Stimulated activated CD8-positive, alpha-beta memory T cell treated with anti-CD3 and anti-CD28 coated beads, Interleukin-12 subunit alpha, Interleukin-12 subunit beta, amount 100 ng/mL, for 24 hours (primary cell): ENCODE measurements around the gene MTAP.

Experiments used
- DNase-seq: peaks from one replicate; pipeline ENCODE4 v3.0.0-alpha.2; 2020; ENCODE audit errors: extremely low read depth

MTAP gene

DNA sequence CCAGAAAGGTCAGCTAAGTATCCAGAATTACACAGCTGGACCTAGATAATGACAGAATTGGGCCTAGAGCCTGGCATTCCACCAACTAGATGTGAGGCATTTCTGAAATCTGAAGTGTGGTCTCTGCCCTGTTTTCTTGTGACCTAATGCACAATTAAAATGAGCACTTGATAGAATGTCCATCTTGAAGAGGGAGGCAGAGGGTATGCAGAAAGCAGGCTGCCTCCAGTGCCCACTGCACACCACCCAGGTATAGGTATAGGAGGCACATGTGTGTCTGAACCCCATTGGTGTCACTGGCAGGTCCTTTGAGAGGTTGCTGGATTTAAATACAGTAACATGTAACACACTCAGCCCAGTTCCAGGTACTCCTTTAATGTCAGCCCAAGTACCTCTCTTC, 2.4 kb downstream of the MTAP start:
- DNase-seq = no peak

DNA sequence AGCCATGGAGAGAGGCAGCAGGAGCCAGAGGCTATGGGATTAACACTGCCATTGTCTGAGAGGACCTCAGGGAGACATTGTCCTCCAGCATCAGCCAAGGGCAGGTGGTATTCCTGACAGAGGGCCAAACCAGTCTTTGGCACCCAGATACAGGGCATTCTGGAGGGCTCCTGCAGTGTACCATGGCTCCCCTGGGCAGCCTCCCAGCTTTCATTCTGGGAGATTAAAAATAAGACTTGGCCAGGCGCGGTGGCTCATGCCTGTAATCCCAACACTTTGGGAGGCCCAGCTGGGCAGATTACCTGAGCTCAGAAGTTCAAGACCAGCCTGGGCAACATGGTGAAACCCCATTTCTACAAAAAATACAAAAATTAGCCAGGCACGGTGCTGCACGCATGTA, 4.2 kb downstream of the MTAP start:
- DNase-seq = no peak

DNA sequence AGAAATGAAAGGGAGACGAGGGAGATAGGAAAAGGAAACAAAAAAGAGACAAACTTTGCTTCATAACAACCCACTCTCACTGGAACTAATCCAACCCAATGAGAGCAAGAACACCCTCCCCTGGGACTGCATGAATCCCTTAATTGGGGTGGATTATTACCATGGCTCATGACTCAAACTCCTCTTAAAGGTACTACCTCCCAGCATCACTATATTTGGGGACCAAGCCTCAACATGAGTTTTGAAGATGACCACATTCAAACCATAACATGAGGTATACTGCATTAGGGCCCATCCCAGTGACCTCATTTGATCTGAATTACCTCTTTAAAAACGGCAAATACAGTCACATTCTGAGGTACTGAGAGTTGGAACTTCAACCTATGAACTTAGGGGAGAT, 8.0 kb downstream of the MTAP start:
- DNase-seq = no peak

DNA sequence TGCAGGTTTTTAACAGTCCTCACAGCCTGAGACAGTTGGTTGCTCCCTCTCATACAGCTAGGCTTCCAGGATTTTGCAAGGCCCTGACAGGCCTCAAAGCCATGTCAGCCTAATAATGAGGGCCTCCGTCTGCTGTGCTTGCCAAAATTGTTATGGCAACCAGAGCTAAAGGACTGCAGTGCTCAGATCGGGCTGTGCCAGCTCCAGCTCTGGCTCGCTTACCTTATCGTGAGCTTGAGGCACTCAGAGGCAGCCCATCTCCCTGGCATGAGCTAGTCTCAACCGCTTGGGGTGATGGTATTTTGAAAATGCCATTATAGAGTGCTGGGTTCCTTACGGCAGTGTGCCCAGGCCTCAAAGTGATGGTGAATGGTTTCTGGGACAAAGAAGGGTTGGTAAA, 8.4 kb downstream of the MTAP start:
- no peak for DNase-seq

DNA sequence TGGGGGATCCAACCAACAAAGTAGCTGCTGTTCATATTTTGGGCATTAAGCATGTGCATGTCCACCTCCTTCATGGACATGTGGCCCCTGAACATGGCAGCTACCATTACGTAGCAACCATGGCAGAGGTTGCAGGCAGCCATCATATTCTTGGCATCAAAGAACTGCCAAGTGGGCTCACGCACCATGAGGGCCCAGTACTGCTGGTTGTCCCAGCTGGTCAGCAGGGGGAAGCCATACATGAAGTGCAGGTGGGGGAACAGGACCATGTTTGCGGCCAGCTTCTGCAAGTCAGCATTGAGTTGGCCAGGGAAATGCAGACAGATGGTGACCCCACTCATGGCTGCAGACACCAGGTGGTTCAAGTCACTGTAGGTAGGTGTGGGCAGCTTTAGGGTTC, 9.5 kb downstream of the MTAP start:
- no peak for DNase-seq

DNA sequence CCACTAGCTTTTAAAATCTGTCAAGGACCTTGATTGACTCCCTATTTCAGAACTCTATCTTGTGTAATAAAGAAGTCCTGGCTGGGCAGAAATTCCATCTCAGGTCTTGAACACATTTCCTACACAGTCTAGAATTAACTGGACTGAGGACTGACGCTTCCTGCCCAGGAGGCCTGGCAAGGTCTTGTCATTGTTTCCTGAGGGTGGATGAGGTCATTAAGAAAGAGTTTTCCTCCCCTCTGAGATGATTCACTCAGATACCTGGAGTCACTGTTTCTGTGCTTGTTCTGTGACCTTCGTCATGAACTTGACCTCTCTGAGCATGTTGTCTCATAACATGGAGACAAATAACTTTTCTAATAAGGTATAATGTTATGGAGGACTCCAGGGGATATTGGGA, 10.0 kb downstream of the MTAP start:
- DNase-seq = no peak

DNA sequence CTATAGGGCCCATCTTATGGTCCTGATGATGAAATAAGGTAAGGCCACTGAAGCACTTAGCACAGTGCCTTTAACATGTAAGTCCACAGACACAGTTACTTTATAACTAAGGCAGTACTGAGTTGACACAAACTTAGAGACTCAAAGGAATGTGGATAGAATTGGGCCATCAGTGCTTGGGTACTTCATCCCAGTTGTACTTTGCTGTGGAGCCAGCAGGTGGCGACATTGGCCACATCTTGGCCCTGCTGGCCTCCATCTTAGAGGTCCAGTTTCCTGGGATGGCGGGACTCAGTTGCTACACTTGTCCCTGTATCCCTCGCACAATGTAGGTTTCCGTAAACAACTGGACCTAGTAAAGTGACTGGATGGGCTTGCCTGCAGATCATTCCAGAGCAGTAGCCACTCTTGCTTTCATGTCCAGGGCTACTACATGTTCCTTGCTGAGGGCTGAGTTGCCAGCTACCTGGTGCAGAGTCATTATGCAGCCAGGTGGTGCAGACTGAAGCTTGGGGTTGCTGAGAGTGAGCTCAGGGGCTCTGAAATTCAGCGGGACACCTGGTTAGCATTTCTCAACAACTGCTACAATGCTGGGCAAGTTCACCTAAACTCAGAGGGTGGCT, 10.6 kb downstream of the MTAP start:
- DNase-seq = no peak

DNA sequence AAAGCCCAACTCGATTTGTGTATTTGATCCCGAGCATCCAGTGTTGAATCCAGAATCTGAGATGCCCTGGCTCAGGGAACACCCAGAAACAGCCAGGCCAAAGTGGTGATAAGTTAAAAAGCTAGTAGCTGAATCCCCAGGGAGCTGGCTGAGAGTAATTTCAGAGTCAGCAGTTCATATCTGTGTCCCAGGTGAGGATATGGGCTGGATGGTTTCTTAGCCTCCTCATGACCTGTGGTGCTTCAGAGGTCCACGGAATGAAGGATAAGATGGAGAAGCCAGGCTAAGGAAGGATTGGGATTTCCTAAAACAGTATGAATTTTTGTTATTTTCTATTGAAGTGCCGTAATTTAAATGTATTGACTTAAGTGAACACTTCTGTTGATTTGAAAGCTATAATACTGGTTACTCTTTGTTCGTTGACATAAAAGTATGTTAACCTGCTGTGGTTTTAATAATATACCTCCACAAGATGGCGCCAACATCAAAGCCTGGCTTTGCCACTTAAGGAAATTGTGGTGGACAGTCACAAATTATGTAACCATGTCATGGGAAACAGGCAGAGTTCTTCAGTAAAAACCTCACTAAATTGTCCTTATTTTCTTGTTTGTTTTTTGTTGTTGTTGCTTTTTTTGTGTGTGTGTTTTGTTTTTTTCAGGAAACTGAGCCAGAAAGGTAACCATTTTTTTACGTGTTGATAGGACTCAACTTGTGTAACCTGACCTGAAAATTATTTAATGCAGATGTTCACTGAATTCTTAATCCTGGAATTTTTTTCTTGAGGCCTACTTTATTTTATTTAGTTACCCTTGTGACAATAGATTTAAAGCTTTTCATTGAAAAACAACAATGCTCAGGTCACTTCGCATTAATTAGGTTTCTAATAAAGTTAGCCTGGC, 11.4 kb downstream of the MTAP start:
- DNase-seq = no peak

DNA sequence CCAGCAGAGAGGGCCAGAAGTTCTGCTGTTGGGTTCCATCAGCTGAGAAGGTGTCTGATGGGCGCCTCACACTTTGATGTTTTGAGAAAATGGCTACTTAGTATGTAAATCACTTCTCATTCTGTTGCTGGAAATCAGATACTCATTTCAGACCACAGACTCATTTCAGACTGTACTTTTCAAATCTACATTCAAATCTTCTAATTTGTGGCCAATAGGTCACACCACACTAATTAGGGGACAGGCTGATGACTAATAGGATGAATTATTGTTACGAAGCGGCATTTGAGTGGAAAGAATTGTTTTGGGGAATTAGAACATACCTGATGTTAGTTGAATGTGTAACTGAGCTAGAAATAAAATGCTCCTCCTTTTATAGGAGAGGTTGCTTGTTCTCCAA, 13.2 kb downstream of the MTAP start:
- DNase-seq = no peak

DNA sequence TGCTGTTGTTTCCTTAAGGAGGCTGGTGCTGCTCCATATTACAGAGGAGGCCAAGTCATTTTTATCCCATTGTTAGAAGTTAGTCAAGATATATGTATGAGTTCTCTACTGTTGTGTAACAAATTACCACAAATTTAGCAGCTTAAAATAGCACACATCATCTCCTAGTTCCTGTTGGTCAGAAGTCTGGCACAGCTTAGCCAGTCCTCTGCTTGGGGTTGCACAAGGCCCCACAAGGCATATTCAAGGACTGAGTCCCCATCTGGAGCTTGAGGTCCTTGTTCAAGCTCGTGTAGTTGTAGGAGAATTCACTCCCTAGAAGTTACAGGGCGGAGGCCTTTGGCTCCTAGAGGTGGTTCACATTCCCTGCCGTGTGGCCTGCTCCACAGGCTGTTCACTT, 14.7 kb downstream of the MTAP start:
- DNase-seq = no peak

DNA sequence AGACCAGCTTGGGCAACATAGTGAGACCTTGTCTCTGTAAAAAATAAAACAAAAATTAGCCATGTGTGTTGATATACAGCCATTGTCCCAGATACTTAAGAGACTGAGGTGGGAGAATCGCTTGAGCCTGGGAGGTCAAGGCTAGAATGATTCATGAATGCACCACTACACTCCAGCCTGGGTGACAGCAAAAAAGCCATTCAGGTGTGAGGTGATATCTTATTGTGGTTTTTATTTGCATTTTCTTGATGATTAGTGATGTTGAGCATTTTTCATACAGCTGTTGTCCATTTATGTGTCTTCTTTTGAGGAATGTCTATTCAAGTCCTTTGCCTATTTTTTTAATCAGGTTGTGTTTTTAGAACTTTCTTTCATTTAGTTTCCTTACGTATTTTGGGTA, 23.2 kb downstream of the MTAP start:
- DNase-seq = no peak

DNA sequence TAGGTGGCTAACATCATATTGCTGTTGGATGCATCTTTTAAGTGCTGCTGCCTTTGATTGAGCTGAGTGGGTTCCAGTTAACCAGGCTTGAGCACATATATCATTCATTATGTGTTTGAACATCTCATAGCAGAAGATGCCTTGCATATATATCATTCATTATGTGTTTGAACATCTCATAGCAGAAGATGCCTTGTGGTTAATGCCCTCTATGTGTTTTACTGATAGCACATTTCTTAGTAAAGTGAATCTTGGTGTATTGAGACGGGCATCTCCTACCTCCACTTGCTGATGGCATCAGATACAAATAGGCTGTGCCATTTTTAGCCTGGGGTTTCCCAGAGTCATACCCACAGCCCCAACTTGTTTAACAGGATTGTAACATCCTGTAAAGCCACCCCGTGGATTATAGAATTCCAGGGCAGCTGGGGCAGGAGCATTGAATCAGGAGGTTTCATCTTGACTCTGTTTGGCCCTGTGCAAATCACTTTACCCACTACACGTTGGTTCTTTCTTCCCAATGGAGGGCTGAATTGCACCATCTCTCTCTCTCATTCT, 26.5 kb downstream of the MTAP start:
- no peak for DNase-seq

DNA sequence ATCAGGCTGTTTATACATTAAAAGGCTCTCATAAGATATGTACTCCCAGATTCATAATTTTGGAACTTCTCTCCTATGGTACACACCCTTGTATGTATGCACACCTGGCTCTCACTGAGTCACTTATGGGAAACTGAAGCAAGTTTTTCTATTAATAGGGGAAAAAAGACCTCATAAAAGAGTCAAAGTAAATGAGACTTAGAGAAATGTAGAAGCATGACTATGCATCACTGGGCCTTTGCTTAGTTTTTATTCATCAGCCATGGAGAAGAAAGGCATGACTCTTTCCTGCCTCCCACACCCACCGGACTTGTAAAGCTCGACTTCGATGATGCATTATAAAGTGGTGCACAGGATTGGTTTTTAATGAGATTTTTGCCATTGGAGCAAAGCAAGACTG, 28.2 kb downstream of the MTAP start:
- DNase-seq = no peak

DNA sequence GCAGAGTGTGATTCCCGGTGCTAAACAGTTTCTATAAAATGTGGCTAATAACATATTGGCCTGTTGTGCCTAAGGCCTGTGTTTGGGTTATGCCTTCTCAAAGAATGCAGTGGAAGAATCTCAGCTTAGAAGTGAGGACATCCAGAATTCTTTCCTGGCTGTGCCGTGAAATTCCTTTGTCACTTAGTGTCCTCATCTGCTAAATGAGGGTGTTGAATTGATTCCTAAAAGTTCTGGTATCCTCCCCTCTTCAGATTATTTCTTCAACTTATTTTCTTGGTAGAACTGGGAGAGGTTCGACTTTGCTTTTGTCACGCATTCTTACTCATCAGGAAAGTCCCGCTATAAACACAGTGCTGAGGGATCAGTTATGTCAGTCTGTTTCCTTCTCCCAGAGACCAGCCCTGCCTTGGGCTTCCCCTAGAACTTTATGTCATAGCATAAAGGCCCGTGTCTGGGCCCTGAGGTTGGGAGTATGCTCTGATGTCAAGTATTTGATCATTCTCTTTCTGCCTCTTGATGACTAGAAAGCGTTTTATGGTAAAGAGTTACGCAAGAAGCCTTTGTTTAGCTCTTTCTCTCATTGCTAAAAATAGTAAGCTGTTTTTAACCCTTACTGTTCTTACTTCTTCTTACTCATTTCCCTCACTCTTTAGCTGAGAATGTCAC, 29.5 kb downstream of the MTAP start:
- no peak for DNase-seq

DNA sequence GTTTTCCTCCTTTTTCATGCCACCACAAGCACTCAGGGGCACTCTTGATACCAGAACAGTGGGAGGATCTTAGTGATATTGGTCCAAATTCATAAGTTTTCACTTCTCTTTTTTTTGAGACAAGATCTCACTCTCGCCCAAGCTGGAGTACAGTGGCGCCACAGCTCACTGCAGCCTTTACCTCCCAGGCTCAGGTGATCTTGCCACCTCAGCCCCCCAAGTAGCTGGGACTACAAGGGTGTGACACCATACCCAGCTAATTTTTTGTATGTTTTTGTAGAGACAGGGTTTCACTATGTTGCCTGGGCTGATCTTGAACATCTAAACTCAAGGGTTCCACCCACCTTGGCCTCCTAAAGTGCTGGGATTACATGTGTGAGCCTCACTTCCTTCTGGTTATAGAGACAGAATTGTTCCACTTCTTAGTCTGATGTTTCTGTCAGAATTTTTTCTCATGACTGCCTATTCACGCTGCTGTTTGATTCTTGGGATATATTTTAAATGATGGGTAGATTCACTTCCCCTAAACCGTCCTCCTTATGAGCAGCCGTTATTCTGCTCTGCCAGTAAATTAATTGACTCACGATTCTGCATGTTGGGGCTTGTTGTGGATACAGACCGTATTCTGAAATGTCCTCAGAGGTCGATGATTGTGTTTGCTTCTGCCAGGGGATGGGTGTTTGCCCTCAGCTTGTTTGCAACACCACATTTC, 30.8 kb downstream of the MTAP start:
- no peak for DNase-seq

DNA sequence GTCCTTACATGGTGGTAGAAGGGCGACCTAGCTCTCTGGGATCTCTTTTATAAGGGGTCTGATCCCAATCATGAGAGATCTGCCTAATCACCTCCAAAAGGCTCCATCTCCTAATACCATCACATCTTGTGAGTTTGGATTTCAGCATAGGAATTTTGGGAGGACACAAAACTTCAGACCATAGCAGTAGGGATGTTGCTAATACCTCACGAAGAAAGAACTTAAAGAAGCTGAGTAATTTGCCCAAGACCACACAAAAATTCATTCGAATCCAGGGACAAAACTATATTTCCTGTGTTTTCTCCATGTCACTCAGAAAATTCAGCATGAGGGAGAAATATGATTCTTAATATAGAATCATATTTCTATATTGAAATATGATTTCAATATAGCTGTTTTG, 32.7 kb downstream of the MTAP start:
- no peak for DNase-seq

DNA sequence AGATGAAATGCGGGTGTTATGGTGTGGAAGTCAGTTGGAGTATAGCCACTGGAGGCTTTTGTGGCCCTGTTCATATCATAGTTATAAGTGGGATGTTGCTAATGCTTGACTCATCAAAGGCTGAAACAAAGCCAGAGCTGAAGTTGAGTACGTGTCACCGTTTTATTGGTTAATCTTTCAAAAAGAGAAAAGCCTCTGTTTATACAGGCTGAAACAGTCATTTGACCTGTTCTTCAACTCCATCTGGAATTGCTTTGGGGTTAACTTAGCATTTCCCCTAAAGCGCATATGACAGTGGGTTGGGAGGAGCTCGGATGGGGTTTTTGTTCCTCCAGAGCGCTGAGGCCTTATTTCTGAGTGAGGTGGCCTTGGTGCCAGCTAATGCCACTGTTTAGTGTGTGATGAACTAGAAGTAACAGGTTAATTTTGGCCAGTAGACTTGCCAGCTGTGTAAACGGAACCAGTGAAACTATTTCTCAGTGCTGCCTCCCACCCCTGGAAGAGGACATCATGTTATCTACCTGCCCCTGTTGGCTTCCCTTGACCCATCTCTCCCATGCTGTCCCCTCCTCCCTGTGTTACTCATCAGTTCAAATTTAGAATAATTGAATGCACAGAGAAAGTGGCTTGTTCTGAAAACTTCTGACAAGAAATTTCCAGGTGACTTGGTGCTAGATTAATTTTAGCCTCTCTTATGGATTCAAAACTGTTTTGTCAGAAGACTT, 34.2 kb downstream of the MTAP start:
- no peak for DNase-seq

DNA sequence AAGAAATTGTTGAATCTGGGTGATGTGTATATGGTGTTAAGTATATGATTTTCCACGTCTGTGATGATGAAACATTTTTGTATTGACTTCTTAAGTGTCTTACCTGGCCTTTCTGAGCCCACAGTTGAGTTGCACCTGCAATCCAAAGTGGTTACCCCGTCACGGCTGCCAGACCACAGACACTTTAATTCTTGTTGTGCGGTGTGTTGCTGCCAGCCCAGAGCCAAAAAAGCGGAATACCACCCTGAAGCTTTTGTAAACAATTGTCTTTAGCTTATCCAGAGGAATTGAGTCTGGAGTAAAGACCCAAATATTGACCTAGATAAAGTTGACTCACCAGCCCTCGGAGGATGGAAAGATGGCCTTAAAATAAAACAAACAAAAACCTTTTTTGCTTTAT, 35.1 kb downstream of the MTAP start:
- DNase-seq = no peak

DNA sequence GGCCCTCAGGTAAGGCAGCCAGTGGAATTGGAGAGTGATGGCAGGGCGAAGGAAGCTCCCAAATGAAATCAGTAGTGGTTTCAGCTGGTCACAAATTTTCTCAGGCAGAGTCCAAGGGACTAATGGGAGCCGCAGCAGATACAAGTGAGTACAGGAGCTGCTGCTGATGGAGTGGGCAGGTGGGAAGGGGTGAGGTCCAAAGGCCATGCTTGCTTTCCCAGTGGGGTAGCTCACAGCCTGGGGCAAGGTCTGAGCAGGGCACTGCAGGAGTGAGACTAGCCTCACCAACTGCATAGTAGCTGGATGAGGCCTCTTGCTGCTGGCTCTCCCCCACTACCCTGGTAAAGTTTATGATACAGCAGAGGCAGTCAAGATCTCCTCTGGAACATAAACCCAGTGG, 38.2 kb downstream of the MTAP start:
- DNase-seq = no peak

DNA sequence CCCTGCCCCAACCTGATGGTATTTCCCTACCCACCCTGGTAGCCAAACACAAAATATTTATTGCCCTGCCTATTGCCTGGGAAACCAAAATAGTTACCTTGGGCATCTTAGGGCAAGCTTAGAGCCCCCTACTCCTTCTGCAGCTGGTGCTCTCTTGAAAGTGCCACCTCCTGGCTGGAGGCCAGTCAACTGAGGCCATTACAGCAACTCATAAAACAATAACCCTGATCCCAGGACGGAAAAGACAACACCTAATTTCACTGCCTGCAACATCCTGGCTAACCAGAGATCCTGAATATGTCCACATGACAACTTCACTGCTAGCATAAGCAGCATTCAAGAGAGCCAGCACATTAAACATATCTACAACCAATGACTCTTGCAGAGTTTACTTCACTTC, 38.7 kb downstream of the MTAP start:
- DNase-seq = no peak

DNA sequence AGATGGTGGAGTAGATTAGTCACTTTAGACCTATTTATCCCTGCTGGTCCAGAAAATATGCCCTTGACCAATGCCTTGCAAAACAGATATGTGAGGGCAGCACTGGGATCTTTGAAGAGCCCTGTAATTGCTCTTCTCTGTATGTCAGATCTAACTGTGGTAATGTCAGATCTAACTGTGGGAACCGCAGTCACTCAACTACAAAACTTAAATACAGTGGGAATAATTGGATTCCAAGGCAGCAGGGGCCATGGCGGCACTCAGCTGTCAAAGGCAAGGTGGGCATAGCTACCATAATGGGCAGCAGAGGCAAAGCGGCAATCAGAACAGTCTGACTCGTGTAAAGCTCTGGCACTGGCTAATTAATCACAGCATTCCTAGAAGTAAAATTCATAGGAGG, 46.2 kb downstream of the MTAP start:
- no peak for DNase-seq
